PC-3 (cell line): ENCODE data around the gene UGT1A8.

Source experiments
- EZH2phosphoT487 ChIP-seq: fragments of 300-600 bp; sonication (generic); IDR thresholded peaks from 2 replicates; pipeline ENCODE4 v1.6.1; 2018; ENCODE audit warnings: mild to moderate bottlenecking, antibody characterized with exemption, low read length, borderline replicate concordance
- TF ChIP-seq, protein P1 (sequence below): fragments of 300-600 bp; sonication (generic); conservative IDR thresholded peaks from 2 replicates; pipeline ENCODE4 v1.5.1; 2017; ENCODE audit warnings: antibody characterized with exemption, low read depth, mild to moderate bottlenecking, low read length

- TF ChIP-seq, protein P1, sequence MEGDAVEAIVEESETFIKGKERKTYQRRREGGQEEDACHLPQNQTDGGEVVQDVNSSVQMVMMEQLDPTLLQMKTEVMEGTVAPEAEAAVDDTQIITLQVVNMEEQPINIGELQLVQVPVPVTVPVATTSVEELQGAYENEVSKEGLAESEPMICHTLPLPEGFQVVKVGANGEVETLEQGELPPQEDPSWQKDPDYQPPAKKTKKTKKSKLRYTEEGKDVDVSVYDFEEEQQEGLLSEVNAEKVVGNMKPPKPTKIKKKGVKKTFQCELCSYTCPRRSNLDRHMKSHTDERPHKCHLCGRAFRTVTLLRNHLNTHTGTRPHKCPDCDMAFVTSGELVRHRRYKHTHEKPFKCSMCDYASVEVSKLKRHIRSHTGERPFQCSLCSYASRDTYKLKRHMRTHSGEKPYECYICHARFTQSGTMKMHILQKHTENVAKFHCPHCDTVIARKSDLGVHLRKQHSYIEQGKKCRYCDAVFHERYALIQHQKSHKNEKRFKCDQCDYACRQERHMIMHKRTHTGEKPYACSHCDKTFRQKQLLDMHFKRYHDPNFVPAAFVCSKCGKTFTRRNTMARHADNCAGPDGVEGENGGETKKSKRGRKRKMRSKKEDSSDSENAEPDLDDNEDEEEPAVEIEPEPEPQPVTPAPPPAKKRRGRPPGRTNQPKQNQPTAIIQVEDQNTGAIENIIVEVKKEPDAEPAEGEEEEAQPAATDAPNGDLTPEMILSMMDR, result no peak
- no peak for TF ChIP-seq EZH2phosphoT487
Measured at GRCh38 chr2:233689031-233689430, 71.6 kb downstream of the UGT1A8 start.
